ENCODE measurements around the gene CYFIP2. TPM values are rescaled to one million over a fixed set of nuclear protein-coding genes. Genes with fewer than 3 reads are reported as not detected.

Gene CYFIP2
- total and polyA plus RNA-seq, 10 of the 15 experiments (the other 5 are each of a cell fraction or from before 2014, with no cell fraction given), result 43.4 to 173 (median 96.0) TPM

DNA sequence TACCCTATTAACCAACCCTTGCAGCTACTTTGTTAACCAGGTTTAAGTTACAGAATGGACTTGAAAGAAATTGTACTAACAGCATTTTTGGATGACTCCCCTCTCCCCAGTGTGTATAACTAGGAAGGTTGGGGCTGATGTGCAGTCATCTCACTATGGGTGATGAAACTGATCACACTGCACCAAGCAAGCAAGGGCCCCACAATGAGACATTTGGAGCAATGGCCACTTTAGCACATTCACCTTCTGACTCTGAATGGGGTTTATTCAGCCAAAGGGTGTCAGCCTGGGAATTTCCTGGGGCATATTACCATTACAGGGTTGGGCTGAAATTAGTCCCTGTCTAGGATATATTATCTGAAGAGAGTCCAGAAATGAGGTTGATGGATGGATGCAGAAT lies 18.7 kb upstream of the CYFIP2 start:
- Histone ChIP-seq H3K9me3 (replicated peaks; ENCODE audit: control insufficient read depth, insufficient read depth, low read length) (no peaks in the 10 kb centered on the region), H4K20me1 (ENCODE audit: control insufficient read depth, insufficient read depth) (no peaks in the 10 kb centered on the region), H3K27ac (ENCODE audit: control insufficient read depth, insufficient read depth) (no peak overlapping the region), H3K79me2 (ENCODE audit: control insufficient read depth, insufficient read depth, low read length) (no peaks in the 10 kb centered on the region), H2AFZ (ENCODE audit: control insufficient read depth, low read depth, low read length) (no peak overlapping the region), H3K4me2 (ENCODE audit: control insufficient read depth, insufficient read depth) (no peak overlapping the region), H3K9ac (ENCODE audit: control insufficient read depth, insufficient read depth, low read length) (no peak overlapping the region), H3K36me3 (ENCODE audit: control insufficient read depth in 2 of 2, insufficient read depth in 2 of 2, low read length in 1 of 2) (no peaks in the 10 kb centered on the region), H3K27me3 (replicated peaks in 1 of 2; ENCODE audit: control insufficient read depth in 2 of 2, insufficient read depth in 2 of 2, low read length in 1 of 2) (no peaks in the 10 kb centered on the region), H3K4me1 (ENCODE audit: control insufficient read depth, insufficient read depth, low read length) (no peaks in the 10 kb centered on the region; the same call in 1 of the 2 replicates), H3K4me3 (no peak overlapping the region)
- ATAC-seq (peak; percentile 66), DNase-seq (ENCODE audit: low read depth, low spot score) (no peak), FAIRE-seq (no peak)
- in situ Hi-C loops (cut with MboI) (no loop called here), intact Hi-C loops (cut with micrococcal nuclease; ENCODE audit: unreplicated experiment) (no loop called here)
- TF ChIP-seq JUNB (IDR thresholded peaks at IDR 0.05) (0 out of 2 replicates have a peak, but pooled peaks have one; percentile 24), MYB (IDR thresholded peaks at IDR 0.05; ENCODE audit: borderline replicate concordance, low read depth, low read length) (no peak), RUNX3 (IDR thresholded peaks at IDR 0.05; ENCODE audit: low read length) (peak; percentile 42; the same call in 1 of the 2 replicates), SIX5 (IDR thresholded peaks at IDR 0.05; ENCODE audit: low read depth, low read length, severe bottlenecking) (no peak), NFIC (IDR thresholded peaks at IDR 0.05; ENCODE audit: low read depth, low read length) (no peak)
- TF ChIP-seq, protein P1, sequence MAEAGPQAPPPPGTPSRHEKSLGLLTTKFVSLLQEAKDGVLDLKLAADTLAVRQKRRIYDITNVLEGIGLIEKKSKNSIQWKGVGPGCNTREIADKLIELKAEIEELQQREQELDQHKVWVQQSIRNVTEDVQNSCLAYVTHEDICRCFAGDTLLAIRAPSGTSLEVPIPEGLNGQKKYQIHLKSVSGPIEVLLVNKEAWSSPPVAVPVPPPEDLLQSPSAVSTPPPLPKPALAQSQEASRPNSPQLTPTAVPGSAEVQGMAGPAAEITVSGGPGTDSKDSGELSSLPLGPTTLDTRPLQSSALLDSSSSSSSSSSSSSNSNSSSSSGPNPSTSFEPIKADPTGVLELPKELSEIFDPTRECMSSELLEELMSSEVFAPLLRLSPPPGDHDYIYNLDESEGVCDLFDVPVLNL (IDR thresholded peaks at IDR 0.05; ENCODE audit: low read depth, low read length), result no peak
- TF ChIP-seq, protein P2, sequence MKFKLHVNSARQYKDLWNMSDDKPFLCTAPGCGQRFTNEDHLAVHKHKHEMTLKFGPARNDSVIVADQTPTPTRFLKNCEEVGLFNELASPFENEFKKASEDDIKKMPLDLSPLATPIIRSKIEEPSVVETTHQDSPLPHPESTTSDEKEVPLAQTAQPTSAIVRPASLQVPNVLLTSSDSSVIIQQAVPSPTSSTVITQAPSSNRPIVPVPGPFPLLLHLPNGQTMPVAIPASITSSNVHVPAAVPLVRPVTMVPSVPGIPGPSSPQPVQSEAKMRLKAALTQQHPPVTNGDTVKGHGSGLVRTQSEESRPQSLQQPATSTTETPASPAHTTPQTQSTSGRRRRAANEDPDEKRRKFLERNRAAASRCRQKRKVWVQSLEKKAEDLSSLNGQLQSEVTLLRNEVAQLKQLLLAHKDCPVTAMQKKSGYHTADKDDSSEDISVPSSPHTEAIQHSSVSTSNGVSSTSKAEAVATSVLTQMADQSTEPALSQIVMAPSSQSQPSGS (IDR thresholded peaks at IDR 0.05; ENCODE audit: low read length), result no peak
- TF ChIP-seq, protein P3, sequence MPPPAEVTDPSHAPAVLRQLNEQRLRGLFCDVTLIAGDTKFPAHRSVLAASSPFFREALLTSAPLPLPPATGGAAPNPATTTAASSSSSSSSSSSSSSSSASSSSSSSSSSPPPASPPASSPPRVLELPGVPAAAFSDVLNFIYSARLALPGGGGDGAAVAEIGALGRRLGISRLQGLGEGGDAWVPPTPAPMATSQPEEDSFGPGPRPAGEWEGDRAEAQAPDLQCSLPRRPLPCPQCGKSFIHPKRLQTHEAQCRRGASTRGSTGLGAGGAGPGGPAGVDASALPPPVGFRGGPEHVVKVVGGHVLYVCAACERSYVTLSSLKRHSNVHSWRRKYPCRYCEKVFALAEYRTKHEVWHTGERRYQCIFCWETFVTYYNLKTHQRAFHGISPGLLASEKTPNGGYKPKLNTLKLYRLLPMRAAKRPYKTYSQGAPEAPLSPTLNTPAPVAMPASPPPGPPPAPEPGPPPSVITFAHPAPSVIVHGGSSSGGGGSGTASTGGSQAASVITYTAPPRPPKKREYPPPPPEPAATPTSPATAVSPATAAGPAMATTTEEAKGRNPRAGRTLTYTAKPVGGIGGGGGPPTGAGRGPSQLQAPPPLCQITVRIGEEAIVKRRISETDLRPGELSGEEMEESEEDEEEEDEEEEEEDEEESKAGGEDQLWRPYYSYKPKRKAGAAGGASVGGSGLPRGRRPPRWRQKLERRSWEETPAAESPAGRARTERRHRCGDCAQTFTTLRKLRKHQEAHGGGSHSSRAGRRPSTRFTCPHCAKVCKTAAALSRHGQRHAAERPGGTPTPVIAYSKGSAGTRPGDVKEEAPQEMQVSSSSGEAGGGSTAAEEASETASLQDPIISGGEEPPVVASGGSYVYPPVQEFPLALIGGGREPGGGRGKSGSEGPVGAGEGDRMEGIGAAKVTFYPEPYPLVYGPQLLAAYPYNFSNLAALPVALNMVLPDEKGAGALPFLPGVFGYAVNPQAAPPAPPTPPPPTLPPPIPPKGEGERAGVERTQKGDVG (CRISPR knock-in tag; IDR thresholded peaks at IDR 0.05), result no peak
- TF ChIP-seq, protein P4, sequence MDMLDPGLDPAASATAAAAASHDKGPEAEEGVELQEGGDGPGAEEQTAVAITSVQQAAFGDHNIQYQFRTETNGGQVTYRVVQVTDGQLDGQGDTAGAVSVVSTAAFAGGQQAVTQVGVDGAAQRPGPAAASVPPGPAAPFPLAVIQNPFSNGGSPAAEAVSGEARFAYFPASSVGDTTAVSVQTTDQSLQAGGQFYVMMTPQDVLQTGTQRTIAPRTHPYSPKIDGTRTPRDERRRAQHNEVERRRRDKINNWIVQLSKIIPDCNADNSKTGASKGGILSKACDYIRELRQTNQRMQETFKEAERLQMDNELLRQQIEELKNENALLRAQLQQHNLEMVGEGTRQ (IDR thresholded peaks at IDR 0.05; ENCODE audit: borderline replicate concordance, low read depth, low read length), result no peak
- no TSS peak for BruUV-seq (replicated peaks)
- CTCF ChIA-PET, result interaction anchor here (0.6 to 10.8 kb wide), 4 partner anchors 30 to 112 kb away, joined by 4 to 244 read pairs (median 60); no protein-coding TSS in a partner anchor
- POLR2A ChIA-PET, result no interaction called here
- SMC1A ChIA-PET (ENCODE audit: uncharacterized antibody, unreplicated experiment), result interaction anchor here (0.8 to 8.0 kb wide), 7 partner anchors 18 to 98 kb away, joined by 3 to 138 read pairs (median 3); no protein-coding TSS in a partner anchor
- RAD21 ChIA-PET (ENCODE audit: unreplicated experiment), result interaction anchor here (1.0 to 8.5 kb wide), 5 partner anchors 26 to 98 kb away, joined by 3 to 159 read pairs (median 5); no protein-coding TSS in a partner anchor
